HepG2 (cell line): ENCODE results near the gene FTL. TPM values are rescaled to one million over a fixed set of nuclear protein-coding genes. Genes with fewer than 3 reads are reported as not detected.

ENCODE experiments used
- ATAC-seq: fragments of 200-7000 bp; cut with Tn5 transposase; 3 replicates; pipeline ENCODE4 v1.9.1; 2020; ENCODE audit warnings: mild to moderate bottlenecking, moderate library complexity
- BruUV-seq: library from RNA; stranded (reverse); fragments of 400-500 nt; replicated peaks from 2 replicates; lab custom pipeline; 2021; lab: Mats Ljungman, UMichigan
- CTCF ChIA-PET: fragments of 300-600 bp; formaldehyde crosslinking; extraction: SDS; loops from one replicate; lab custom pipeline; 2021; ENCODE audit warnings: low total read pairs, inconsistent platforms, low intra/inter-chr PET ratio; lab: Yijun Ruan, JAX
- POLR2A ChIA-PET: fragments of 350-600 bp; sonication (Branson Sonifier 250); formaldehyde crosslinking; loops from one replicate; lab custom pipeline; 2020; ENCODE audit warnings: antibody characterized with exemption, inconsistent platforms; lab: Yijun Ruan, JAX
- DNase-seq: peaks from one replicate; pipeline ENCODE4 v3.0.0-alpha.2; 2015; ENCODE audit warnings: low spot score
- FAIRE-seq: peaks from 3 replicates; lab custom pipeline; 2011; peaks lifted over from hg19 to GRCh38; lab: Jason Lieb, UNC
- H2AFZ ChIP-seq: one replicate; pipeline ENCODE4 v1.6.1; 2011; ENCODE audit warnings: low read length, inconsistent platforms
- H3K27ac ChIP-seq: fragments of 300-600 bp; 3 replicates; pipeline ENCODE4 v1.8.0; 2011; ENCODE audit warnings: mixed run types, mild to moderate bottlenecking, mixed read lengths, low read length, inconsistent platforms; ENCODE audit not compliant: insufficient read depth; ENCODE audit errors: extremely low read length
- H3K27me3 ChIP-seq, 2 experiments: fragments of 200-600 bp in 1 of 2; 2 replicates in 1 of 2; 3 replicates in 1 of 2; pipeline versions ENCODE4 v1.6.0 to v1.8.0; 2011; ENCODE audit warnings: low read length in 2 of 2, mild to moderate bottlenecking in 2 of 2, moderate library complexity in 2 of 2, inconsistent platforms in 1 of 2; ENCODE audit not compliant: insufficient read depth in 2 of 2, control insufficient read depth in 1 of 2
- H3K36me3 ChIP-seq, 2 experiments: fragments of 200-600 bp in 1 of 2; replicated peaks in 1 of 2; 2 replicates in 1 of 2; 3 replicates in 1 of 2; pipeline versions ENCODE4 v1.5.1 to v1.8.0; 2011; ENCODE audit warnings: low read length in 2 of 2, inconsistent platforms in 1 of 2; ENCODE audit not compliant: insufficient read depth in 2 of 2, control insufficient read depth in 1 of 2
- H3K4me1 ChIP-seq: 2 replicates; pipeline ENCODE4 v1.5.1; 2012; ENCODE audit warnings: low read length, inconsistent platforms; ENCODE audit not compliant: insufficient read depth
- H3K4me2 ChIP-seq: 2 replicates; pipeline ENCODE4 v1.6.0; 2011; ENCODE audit warnings: low read depth, low read length, inconsistent platforms
- H3K4me3 ChIP-seq, 3 experiments: fragments of 200-600 bp in 1 of 3; sonication (generic), shearing (Covaris generic) in 1 of 3; replicated peaks in 1 of 3; 2 replicates each; pipeline ENCODE4 v1.5.1; 2011 to 2016; ENCODE audit warnings: low read length in 3 of 3, inconsistent platforms in 2 of 3, low read depth in 2 of 3, mild to moderate bottlenecking in 2 of 3, control low read depth in 1 of 3, mixed read lengths in 1 of 3; ENCODE audit not compliant: insufficient read depth in 1 of 3
- H3K79me2 ChIP-seq: one replicate; pipeline ENCODE4 v1.6.1; 2011; ENCODE audit warnings: low read length, inconsistent platforms; ENCODE audit not compliant: insufficient read depth
- H3K9ac ChIP-seq: 2 replicates; pipeline ENCODE4 v1.6.0; 2011; ENCODE audit warnings: mild to moderate bottlenecking, low read depth, low read length, inconsistent platforms; ENCODE audit not compliant: insufficient read depth
- H3K9me3 ChIP-seq: 2 replicates; pipeline ENCODE4 v1.5.1; 2012; ENCODE audit warnings: mild to moderate bottlenecking, low read length
- H4K20me1 ChIP-seq: 2 replicates; pipeline ENCODE4 v1.6.0; 2011; ENCODE audit warnings: inconsistent platforms, mild to moderate bottlenecking, low read length, moderate library complexity; ENCODE audit not compliant: insufficient read depth
- ARID2 ChIP-seq: sonication (generic); formaldehyde crosslinking; IDR thresholded peaks from 2 replicates; pipeline ENCODE4 v1.8.1; 2022; ENCODE audit warnings: mild to moderate bottlenecking, missing genetic modification reagents, borderline replicate concordance
- GPN1 ChIP-seq: sonication (generic); formaldehyde crosslinking; IDR thresholded peaks from 2 replicates; pipeline ENCODE4 v1.5.1; 2020; ENCODE audit warnings: missing genetic modification reagents, borderline replicate concordance
- NBN ChIP-seq: fragments of 450-650 bp; conservative IDR thresholded peaks from 2 replicates; pipeline ENCODE4 v1.6.1; 2017
- PTBP1 ChIP-seq: fragments of 200-400 bp; formaldehyde crosslinking; IDR thresholded peaks from 2 replicates; pipeline ENCODE4 v1.6.1; 2018; ENCODE audit warnings: low read length, low read depth; ENCODE audit not compliant: poor library complexity, severe bottlenecking
- RBM22 ChIP-seq: fragments of 200-400 bp; formaldehyde crosslinking; optimal IDR thresholded peaks from 2 replicates; pipeline ENCODE3; 2017; ENCODE audit warnings: mild to moderate bottlenecking, low read length, moderate library complexity
- RELA ChIP-seq: sonication (generic); formaldehyde crosslinking; IDR thresholded peaks from 2 replicates; pipeline ENCODE4 v1.4.0; 2020; ENCODE audit warnings: missing genetic modification reagents
- SAP130 ChIP-seq: IDR thresholded peaks from 2 replicates; pipeline ENCODE4 v1.6.1; 2016; ENCODE audit warnings: low read depth
- TGIF2 ChIP-seq: IDR thresholded peaks from 2 replicates; pipeline ENCODE4 v1.6.1; 2016; ENCODE audit warnings: control low read depth, missing compliant biosample characterization
- ZBTB3 ChIP-seq: sonication (generic); formaldehyde crosslinking; IDR thresholded peaks from 2 replicates; pipeline ENCODE4 v1.4.0; 2020; ENCODE audit warnings: low read depth, mild to moderate bottlenecking, moderate library complexity, missing genetic modification reagents, borderline replicate concordance
- ZNF235 ChIP-seq: sonication (generic); formaldehyde crosslinking; IDR thresholded peaks from 2 replicates; pipeline ENCODE4 v1.8.1; 2023; ENCODE audit warnings: mild to moderate bottlenecking, missing genetic modification reagents, borderline replicate concordance
- ZNF24 ChIP-seq: fragments of 450-650 bp; IDR thresholded peaks from 2 replicates; pipeline ENCODE4 v1.6.1; 2017; ENCODE audit warnings: antibody characterized with exemption, mild to moderate bottlenecking
- ZNF878 ChIP-seq: sonication (generic); formaldehyde crosslinking; IDR thresholded peaks from 2 replicates; pipeline ENCODE4 v1.8.1; 2023; ENCODE audit warnings: mild to moderate bottlenecking, missing genetic modification reagents, moderate library complexity
- ZSCAN25 ChIP-seq: sonication (generic); formaldehyde crosslinking; IDR thresholded peaks from 2 replicates; pipeline ENCODE4 v1.8.0; 2022; ENCODE audit warnings: mild to moderate bottlenecking, missing genetic modification reagents
- WGBS: methylation state at CpG from one replicate; pipeline ENCODE4 v1.1.6; 2017; ENCODE audit warnings: low lambda C conversion rate; 5-methylcytosine and 5-hydroxymethylcytosine counted together
- in situ Hi-C: cut with HindIII; loops from 2 replicates; pipeline ENCODE4 v1.10.0; 2017; ENCODE audit warnings: low pct_unique_long_range_greater_than_20kb; ENCODE audit not compliant: extremely low pct_ligation_motif_present
- intact Hi-C: fragments of 100-400 bp; cut with micrococcal nuclease; formaldehyde crosslinking; loops from one replicate; pipeline ENCODE4 v1.10.0; 2022; ENCODE audit not compliant: unreplicated experiment
- polyA plus RNA-seq, 8 experiments: library from polyadenylated mRNA; depleted of rRNA in 3 of 8; stranded (reverse) in 7 of 8; unstranded in 1 of 8; fragments of >200 nt; fragmentation: Illumina TruSeq in 4 of 8; extraction: Trizol in 4 of 8; gene quantifications; 2 replicates each; pipeline versions ENCODE4 v1.2.1 to v1.2.3, GENCODE V29; 2011 to 2016; ENCODE audit warnings: low read depth in 4 of 8, missing spikeins in 1 of 8, mixed read lengths in 1 of 8; ENCODE audit not compliant: insufficient read depth in 1 of 8
- total RNA-seq, 5 experiments: library from RNA; depleted of rRNA; stranded (reverse); fragments of >200 nt; fragmentation: Illumina TruSeq; extraction: Trizol; gene quantifications; 2 replicates each; pipeline ENCODE4 v1.2.3, GENCODE V29; 2016; ENCODE audit warnings: low read depth in 1 of 5
- TF ChIP-seq, protein P1 (sequence below): sonication (generic); formaldehyde crosslinking; IDR thresholded peaks from 2 replicates; pipeline ENCODE4 v1.8.0; 2022; ENCODE audit warnings: missing genetic modification reagents, mild to moderate bottlenecking, moderate library complexity, borderline replicate concordance
- TF ChIP-seq, protein P2 (sequence below): sonication (generic); formaldehyde crosslinking; IDR thresholded peaks from 2 replicates; pipeline ENCODE4 v1.4.0; 2020; ENCODE audit warnings: mild to moderate bottlenecking, missing genetic modification reagents
- TF ChIP-seq, protein P3 (sequence below): sonication (generic); formaldehyde crosslinking; IDR thresholded peaks from 2 replicates; pipeline ENCODE4 v1.5.1; 2020; ENCODE audit warnings: missing genetic modification reagents, mild to moderate bottlenecking, borderline replicate concordance
- TF ChIP-seq, protein P4 (sequence below): sonication (generic); formaldehyde crosslinking; IDR thresholded peaks from 2 replicates; pipeline ENCODE4 v1.9.0; 2021; ENCODE audit warnings: missing genetic modification reagents, mild to moderate bottlenecking, borderline replicate concordance

Gene FTL
- total and polyA plus RNA-seq, 2 of the 13 experiments (the other 11 are each of a cell fraction or from before 2014, with no cell fraction given) = 2,721 to 8,800 TPM

DNA sequence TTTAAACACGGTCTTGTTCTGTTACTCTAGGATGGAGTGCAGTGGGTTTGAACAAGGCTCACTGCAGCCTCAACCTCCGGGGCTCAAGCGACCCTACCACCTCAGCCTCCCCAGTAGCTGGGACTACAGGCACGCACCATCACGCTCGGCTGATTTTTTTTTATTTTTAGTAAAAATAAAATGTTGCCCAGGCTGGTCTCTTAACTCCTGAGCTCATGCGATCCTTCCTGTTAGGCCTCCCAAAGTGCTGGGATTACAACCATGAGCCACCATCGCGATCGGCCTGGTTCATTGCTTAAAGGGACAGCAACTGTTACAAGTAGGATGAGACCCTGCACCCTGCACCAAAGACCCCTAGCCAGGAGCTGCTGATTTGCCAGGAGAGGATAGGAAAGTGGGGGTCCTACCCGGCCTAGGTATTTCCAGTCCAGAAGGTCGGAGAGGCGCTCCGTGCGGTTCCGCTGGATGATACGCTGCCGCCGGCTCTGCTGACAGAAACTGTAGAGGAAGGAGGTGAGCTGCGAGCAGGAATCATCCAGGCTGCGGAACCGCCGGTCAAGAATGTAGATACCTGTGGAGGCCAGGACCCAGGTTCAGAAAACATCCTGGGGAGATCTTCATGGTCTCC, 5.1 kb downstream of the FTL start:
- in situ Hi-C loops (no loop called here), intact Hi-C loops (loop anchor here (2.0 kb wide), 1 partner anchor 35 kb away; no protein-coding TSS in a partner anchor)
- Histone ChIP-seq H3K9me3 (no peaks in the 10 kb centered on the region), H3K27me3 (no peaks in the 10 kb centered on the region; a peak in 1 of 5 replicates), H3K27ac (no peak overlapping the region), H3K79me2 (peaks cover 15% of the 10 kb centered on the region), H3K9ac (no peak overlapping the region), H3K4me1 (peaks cover 17% of the 10 kb centered on the region), H3K36me3 (peaks cover 11 to 36% of the 10 kb centered on the region in 2 experiments), H3K4me3 (no peak overlapping the region), H4K20me1 (peaks cover 32% of the 10 kb centered on the region), H2AFZ (no peak overlapping the region), H3K4me2 (no peak overlapping the region)
- ChIA-PET POLR2A (interaction anchor here (0.6 to 2.6 kb wide), 17 partner anchors 8 to 238 kb away, joined by 3 to 24 read pairs (median 6); partner anchors contain the start of genes BAX, DHDH, GYS1 and NUCB1), CTCF (interaction anchor here (0.9 kb wide), 1 partner anchor 36 kb away, joined by 4 read pairs; no protein-coding TSS in a partner anchor)
- TF ChIP-seq, protein P1, sequence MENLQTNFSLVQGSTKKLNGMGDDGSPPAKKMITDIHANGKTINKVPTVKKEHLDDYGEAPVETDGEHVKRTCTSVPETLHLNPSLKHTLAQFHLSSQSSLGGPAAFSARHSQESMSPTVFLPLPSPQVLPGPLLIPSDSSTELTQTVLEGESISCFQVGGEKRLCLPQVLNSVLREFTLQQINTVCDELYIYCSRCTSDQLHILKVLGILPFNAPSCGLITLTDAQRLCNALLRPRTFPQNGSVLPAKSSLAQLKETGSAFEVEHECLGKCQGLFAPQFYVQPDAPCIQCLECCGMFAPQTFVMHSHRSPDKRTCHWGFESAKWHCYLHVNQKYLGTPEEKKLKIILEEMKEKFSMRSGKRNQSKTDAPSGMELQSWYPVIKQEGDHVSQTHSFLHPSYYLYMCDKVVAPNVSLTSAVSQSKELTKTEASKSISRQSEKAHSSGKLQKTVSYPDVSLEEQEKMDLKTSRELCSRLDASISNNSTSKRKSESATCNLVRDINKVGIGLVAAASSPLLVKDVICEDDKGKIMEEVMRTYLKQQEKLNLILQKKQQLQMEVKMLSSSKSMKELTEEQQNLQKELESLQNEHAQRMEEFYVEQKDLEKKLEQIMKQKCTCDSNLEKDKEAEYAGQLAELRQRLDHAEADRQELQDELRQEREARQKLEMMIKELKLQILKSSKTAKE (CRISPR knock-in tag) = no peak
- TF ChIP-seq, protein P2, sequence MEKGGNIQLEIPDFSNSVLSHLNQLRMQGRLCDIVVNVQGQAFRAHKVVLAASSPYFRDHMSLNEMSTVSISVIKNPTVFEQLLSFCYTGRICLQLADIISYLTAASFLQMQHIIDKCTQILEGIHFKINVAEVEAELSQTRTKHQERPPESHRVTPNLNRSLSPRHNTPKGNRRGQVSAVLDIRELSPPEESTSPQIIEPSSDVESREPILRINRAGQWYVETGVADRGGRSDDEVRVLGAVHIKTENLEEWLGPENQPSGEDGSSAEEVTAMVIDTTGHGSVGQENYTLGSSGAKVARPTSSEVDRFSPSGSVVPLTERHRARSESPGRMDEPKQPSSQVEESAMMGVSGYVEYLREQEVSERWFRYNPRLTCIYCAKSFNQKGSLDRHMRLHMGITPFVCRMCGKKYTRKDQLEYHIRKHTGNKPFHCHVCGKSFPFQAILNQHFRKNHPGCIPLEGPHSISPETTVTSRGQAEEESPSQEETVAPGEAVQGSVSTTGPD = no peak
- TF ChIP-seq ZNF878 (CRISPR knock-in tag) (no peak), ZBTB3 (CRISPR knock-in tag) (no peak), ZSCAN25 (CRISPR knock-in tag) (no peak), ZNF235 (CRISPR knock-in tag) (no peak), NBN (no peak), RELA (CRISPR knock-in tag) (no peak), PTBP1 (no peak), TGIF2 (CRISPR knock-in tag) (no peak), SAP130 (CRISPR knock-in tag) (no peak), ZNF24 (no peak), RBM22 (no peak), ARID2 (CRISPR knock-in tag) (no peak), GPN1 (no peak)
- TF ChIP-seq, protein P3, sequence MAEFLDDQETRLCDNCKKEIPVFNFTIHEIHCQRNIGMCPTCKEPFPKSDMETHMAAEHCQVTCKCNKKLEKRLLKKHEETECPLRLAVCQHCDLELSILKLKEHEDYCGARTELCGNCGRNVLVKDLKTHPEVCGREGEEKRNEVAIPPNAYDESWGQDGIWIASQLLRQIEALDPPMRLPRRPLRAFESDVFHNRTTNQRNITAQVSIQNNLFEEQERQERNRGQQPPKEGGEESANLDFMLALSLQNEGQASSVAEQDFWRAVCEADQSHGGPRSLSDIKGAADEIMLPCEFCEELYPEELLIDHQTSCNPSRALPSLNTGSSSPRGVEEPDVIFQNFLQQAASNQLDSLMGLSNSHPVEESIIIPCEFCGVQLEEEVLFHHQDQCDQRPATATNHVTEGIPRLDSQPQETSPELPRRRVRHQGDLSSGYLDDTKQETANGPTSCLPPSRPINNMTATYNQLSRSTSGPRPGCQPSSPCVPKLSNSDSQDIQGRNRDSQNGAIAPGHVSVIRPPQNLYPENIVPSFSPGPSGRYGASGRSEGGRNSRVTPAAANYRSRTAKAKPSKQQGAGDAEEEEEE (CRISPR knock-in tag) = no peak
- TF ChIP-seq, protein P4, sequence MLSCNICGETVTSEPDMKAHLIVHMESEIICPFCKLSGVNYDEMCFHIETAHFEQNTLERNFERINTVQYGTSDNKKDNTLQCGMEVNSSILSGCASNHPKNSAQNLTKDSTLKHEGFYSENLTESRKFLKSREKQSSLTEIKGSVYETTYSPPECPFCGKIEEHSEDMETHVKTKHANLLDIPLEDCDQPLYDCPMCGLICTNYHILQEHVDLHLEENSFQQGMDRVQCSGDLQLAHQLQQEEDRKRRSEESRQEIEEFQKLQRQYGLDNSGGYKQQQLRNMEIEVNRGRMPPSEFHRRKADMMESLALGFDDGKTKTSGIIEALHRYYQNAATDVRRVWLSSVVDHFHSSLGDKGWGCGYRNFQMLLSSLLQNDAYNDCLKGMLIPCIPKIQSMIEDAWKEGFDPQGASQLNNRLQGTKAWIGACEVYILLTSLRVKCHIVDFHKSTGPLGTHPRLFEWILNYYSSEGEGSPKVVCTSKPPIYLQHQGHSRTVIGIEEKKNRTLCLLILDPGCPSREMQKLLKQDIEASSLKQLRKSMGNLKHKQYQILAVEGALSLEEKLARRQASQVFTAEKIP (CRISPR knock-in tag) = no peak
- BruUV-seq = no TSS peak
- WGBS = 98% methylated on average over 23 of the region's 23 CpGs
- no peak for DNase-seq
- no peak for FAIRE-seq
- no peak for ATAC-seq
